WTC11 (cell line): Measurements from ENCODE around the gene LTB. TPM values are rescaled to one million over a fixed set of nuclear protein-coding genes. Genes with fewer than 3 reads are reported as not detected.

Experiments used
- ATAC-seq: fragments of 200-7000 bp; cut with Tn5 transposase; 2 replicates; pipeline ENCODE4 v1.10.0; 2021; ENCODE audit warnings: mild to moderate bottlenecking, moderate library complexity
- CTCF ChIA-PET: fragments of 300-600 bp; sonication (Branson Sonifier 250); formaldehyde crosslinking; loops from one replicate; lab custom pipeline; 2021; ENCODE audit warnings: antibody characterized with exemption; lab: Charles Lee
- POLR2A ChIA-PET: fragments of 350-600 bp; sonication (Branson Sonifier 250); formaldehyde crosslinking; loops from one replicate; lab custom pipeline; 2021; ENCODE audit warnings: antibody characterized with exemption; lab: Charles Lee
- DNase-seq: peaks from one replicate; pipeline ENCODE4 v3.0.0; 2021; ENCODE audit warnings: low spot score
- H3K27ac Mint-ChIP-seq: 2 replicates; pipeline ENCODE4 v1.8.0; 2021; ENCODE audit warnings: mixed read lengths
- H3K27me3 Mint-ChIP-seq: 2 replicates; pipeline ENCODE4 v1.8.0; 2021; ENCODE audit warnings: low read depth, mild to moderate bottlenecking, moderate library complexity, mixed read lengths
- H3K36me3 Mint-ChIP-seq: 2 replicates; pipeline ENCODE4 v1.8.0; 2021; ENCODE audit warnings: mixed read lengths
- H3K4me1 Mint-ChIP-seq: 2 replicates; pipeline ENCODE4 v1.8.0; 2022; ENCODE audit warnings: mixed read lengths
- H3K4me3 Mint-ChIP-seq: 2 replicates; pipeline ENCODE4 v1.8.0; 2021; ENCODE audit warnings: mild to moderate bottlenecking, moderate library complexity, mixed read lengths
- H3K9me3 Mint-ChIP-seq: 2 replicates; pipeline ENCODE4 v1.8.0; 2021; ENCODE audit warnings: mixed read lengths
- CREB1 ChIP-seq: sonication (generic); formaldehyde crosslinking; IDR thresholded peaks from 2 replicates; pipeline ENCODE4 v1.8.0; 2023; ENCODE audit warnings: mild to moderate bottlenecking, missing genetic modification reagents
- ESRRA ChIP-seq: sonication (generic); formaldehyde crosslinking; IDR thresholded peaks from 2 replicates; pipeline ENCODE4 v1.8.1; 2022; ENCODE audit warnings: mild to moderate bottlenecking, missing genetic modification reagents, borderline replicate concordance
- FOXK1 ChIP-seq: sonication (generic); formaldehyde crosslinking; IDR thresholded peaks from 2 replicates; pipeline ENCODE4 v1.8.0; 2022; ENCODE audit warnings: mild to moderate bottlenecking, moderate library complexity, missing genetic modification reagents
- FOXP1 ChIP-seq: sonication (generic); formaldehyde crosslinking; IDR thresholded peaks from 2 replicates; pipeline ENCODE4 v1.8.0; 2022; ENCODE audit warnings: missing genetic modification reagents, mild to moderate bottlenecking, moderate library complexity, borderline replicate concordance
- GABPB1 ChIP-seq: sonication (generic); formaldehyde crosslinking; IDR thresholded peaks from 2 replicates; pipeline ENCODE4 v1.8.1; 2023; ENCODE audit warnings: mild to moderate bottlenecking, missing genetic modification reagents
- MYBL2 ChIP-seq: sonication (generic); formaldehyde crosslinking; IDR thresholded peaks from 2 replicates; pipeline ENCODE4 v1.8.1; 2023; ENCODE audit warnings: mild to moderate bottlenecking, moderate library complexity, missing genetic modification reagents
- NR2C2 ChIP-seq: sonication (generic); formaldehyde crosslinking; IDR thresholded peaks from 2 replicates; pipeline ENCODE4 v1.8.0; 2022; ENCODE audit warnings: mild to moderate bottlenecking, missing genetic modification reagents
- PRRX2 ChIP-seq: fragments of 250-450 bp; sonication (Bioruptor Pico); IDR thresholded peaks from 2 replicates; pipeline ENCODE4 v1.8.0; 2021; ENCODE audit warnings: mild to moderate bottlenecking
- SMAD4 ChIP-seq: sonication (generic); formaldehyde crosslinking; IDR thresholded peaks from 2 replicates; pipeline ENCODE4 v1.8.0; 2022; ENCODE audit warnings: mild to moderate bottlenecking, missing genetic modification reagents
- TCF7 ChIP-seq: sonication (generic); formaldehyde crosslinking; IDR thresholded peaks from 2 replicates; pipeline ENCODE4 v1.8.0; 2022; ENCODE audit warnings: mild to moderate bottlenecking, low read depth, missing genetic modification reagents, moderate library complexity
- TEAD4 ChIP-seq: sonication (generic); formaldehyde crosslinking; IDR thresholded peaks from 2 replicates; pipeline ENCODE4 v1.8.0; 2022; ENCODE audit warnings: mild to moderate bottlenecking, missing genetic modification reagents
- ZNF317 ChIP-seq: sonication (generic); formaldehyde crosslinking; IDR thresholded peaks from 2 replicates; pipeline ENCODE4 v1.8.1; 2023; ENCODE audit warnings: low read depth, mild to moderate bottlenecking, moderate library complexity, missing genetic modification reagents, borderline replicate concordance
- ZNF671 ChIP-seq: fragments of 250-450 bp; sonication (Bioruptor Pico); IDR thresholded peaks from 2 replicates; pipeline ENCODE4 v1.8.0; 2021; ENCODE audit warnings: mild to moderate bottlenecking
- total RNA-seq: library from RNA; stranded (reverse); gene quantifications from 3 replicates; pipeline ENCODE4 v1.2.3, GENCODE V29; 2021
- TF ChIP-seq, protein P1 (sequence below): sonication (generic); formaldehyde crosslinking; IDR thresholded peaks from 2 replicates; pipeline ENCODE4 v1.8.1; 2023; ENCODE audit warnings: mild to moderate bottlenecking, missing genetic modification reagents, borderline replicate concordance
- TF ChIP-seq, protein P2 (sequence below): sonication (generic); formaldehyde crosslinking; IDR thresholded peaks from 2 replicates; pipeline ENCODE4 v1.8.1; 2023; ENCODE audit warnings: mild to moderate bottlenecking, missing genetic modification reagents, moderate library complexity
- TF ChIP-seq, protein P3 (sequence below): sonication (generic); formaldehyde crosslinking; IDR thresholded peaks from 2 replicates; pipeline ENCODE4 v1.8.0; 2022; ENCODE audit warnings: mild to moderate bottlenecking, missing genetic modification reagents
- TF ChIP-seq, protein P4 (sequence below): sonication (generic); formaldehyde crosslinking; IDR thresholded peaks from 2 replicates; pipeline ENCODE4 v1.8.1; 2023; ENCODE audit warnings: mild to moderate bottlenecking, missing genetic modification reagents
- TF ChIP-seq, protein P5 (sequence below): sonication (generic); formaldehyde crosslinking; IDR thresholded peaks from 2 replicates; pipeline ENCODE4 v1.8.1; 2023; ENCODE audit warnings: mild to moderate bottlenecking, missing genetic modification reagents, moderate library complexity
- TF ChIP-seq, protein P6 (sequence below): fragments of 250-450 bp; sonication (Bioruptor Pico); IDR thresholded peaks from 2 replicates; pipeline ENCODE4 v1.9.0; 2021; ENCODE audit warnings: mild to moderate bottlenecking

LTB gene
- total RNA-seq, 1 experiment from 2014 or later, result 1.3 TPM

DNA sequence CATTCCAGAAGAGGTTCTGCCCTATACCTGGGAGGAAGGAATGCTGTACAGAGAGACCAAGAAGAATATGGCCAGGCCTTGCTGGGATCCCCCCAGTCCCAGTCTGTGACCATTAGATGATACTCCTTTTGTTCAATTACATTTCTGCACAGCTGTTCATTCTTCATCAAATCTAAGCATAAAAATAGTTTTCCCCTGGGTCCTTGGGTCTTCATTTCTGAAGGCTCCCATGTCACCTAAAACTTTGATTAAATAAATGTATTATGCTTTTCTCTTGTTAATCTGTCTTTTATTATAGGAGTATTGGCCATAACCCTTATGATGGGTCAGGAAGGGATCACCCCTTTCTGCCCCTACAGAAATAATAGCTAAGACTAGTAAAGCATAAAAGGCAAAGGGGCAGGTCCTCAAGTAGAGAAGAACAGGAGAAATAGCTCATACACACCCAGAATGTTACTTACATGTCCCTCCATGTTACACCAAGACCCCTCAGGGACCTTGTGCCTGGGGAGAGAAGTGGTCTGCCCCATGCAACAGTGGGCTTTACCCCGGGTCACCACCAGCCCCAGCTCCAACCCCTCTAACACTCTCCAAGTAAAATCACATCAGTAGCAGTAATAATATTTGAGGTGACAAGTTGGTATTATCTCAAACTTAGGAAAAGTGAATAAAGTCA is 12.2 kb downstream of the LTB start:
- no peak overlapping the region for H3K27ac Mint-ChIP-seq
- no peaks in the 10 kb centered on the region for H3K36me3 Mint-ChIP-seq
- peaks cover 7% of the 10 kb centered on the region for H3K27me3 Mint-ChIP-seq
- peaks cover 19% of the 10 kb centered on the region for H3K4me1 Mint-ChIP-seq
- DNase-seq, result no peak
- no peaks in the 10 kb centered on the region for H3K9me3 Mint-ChIP-seq
- no peak for ATAC-seq
- ChIA-PET CTCF (interaction anchor here (0.8 to 3.8 kb wide), 2 partner anchors 11 to 19 kb away, joined by 3 to 36 read pairs; partner anchors contain the start of gene LTB), POLR2A (no interaction called here)
- H3K4me3 Mint-ChIP-seq, result no peak overlapping the region
- TF ChIP-seq TEAD4 (CRISPR knock-in tag) (no peak), FOXK1 (no peak), MYBL2 (CRISPR knock-in tag) (no peak), NR2C2 (CRISPR knock-in tag) (no peak), ZNF671 (CRISPR knock-in tag) (no peak), ESRRA (no peak), PRRX2 (no peak), CREB1 (CRISPR knock-in tag) (no peak), ZNF317 (CRISPR knock-in tag) (no peak), TCF7 (CRISPR knock-in tag) (no peak)
- TF ChIP-seq, protein P1, sequence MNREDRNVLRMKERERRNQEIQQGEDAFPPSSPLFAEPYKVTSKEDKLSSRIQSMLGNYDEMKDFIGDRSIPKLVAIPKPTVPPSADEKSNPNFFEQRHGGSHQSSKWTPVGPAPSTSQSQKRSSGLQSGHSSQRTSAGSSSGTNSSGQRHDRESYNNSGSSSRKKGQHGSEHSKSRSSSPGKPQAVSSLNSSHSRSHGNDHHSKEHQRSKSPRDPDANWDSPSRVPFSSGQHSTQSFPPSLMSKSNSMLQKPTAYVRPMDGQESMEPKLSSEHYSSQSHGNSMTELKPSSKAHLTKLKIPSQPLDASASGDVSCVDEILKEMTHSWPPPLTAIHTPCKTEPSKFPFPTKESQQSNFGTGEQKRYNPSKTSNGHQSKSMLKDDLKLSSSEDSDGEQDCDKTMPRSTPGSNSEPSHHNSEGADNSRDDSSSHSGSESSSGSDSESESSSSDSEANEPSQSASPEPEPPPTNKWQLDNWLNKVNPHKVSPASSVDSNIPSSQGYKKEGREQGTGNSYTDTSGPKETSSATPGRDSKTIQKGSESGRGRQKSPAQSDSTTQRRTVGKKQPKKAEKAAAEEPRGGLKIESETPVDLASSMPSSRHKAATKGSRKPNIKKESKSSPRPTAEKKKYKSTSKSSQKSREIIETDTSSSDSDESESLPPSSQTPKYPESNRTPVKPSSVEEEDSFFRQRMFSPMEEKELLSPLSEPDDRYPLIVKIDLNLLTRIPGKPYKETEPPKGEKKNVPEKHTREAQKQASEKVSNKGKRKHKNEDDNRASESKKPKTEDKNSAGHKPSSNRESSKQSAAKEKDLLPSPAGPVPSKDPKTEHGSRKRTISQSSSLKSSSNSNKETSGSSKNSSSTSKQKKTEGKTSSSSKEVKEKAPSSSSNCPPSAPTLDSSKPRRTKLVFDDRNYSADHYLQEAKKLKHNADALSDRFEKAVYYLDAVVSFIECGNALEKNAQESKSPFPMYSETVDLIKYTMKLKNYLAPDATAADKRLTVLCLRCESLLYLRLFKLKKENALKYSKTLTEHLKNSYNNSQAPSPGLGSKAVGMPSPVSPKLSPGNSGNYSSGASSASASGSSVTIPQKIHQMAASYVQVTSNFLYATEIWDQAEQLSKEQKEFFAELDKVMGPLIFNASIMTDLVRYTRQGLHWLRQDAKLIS, result no peak
- TF ChIP-seq, protein P2, sequence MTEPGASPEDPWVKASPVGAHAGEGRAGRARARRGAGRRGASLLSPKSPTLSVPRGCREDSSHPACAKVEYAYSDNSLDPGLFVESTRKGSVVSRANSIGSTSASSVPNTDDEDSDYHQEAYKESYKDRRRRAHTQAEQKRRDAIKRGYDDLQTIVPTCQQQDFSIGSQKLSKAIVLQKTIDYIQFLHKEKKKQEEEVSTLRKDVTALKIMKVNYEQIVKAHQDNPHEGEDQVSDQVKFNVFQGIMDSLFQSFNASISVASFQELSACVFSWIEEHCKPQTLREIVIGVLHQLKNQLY (CRISPR knock-in tag), result no peak
- TF ChIP-seq, protein P3, sequence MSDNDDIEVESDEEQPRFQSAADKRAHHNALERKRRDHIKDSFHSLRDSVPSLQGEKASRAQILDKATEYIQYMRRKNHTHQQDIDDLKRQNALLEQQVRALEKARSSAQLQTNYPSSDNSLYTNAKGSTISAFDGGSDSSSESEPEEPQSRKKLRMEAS (CRISPR knock-in tag), result no peak
- TF ChIP-seq, protein P4, sequence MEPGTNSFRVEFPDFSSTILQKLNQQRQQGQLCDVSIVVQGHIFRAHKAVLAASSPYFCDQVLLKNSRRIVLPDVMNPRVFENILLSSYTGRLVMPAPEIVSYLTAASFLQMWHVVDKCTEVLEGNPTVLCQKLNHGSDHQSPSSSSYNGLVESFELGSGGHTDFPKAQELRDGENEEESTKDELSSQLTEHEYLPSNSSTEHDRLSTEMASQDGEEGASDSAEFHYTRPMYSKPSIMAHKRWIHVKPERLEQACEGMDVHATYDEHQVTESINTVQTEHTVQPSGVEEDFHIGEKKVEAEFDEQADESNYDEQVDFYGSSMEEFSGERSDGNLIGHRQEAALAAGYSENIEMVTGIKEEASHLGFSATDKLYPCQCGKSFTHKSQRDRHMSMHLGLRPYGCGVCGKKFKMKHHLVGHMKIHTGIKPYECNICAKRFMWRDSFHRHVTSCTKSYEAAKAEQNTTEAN (CRISPR knock-in tag), result no peak
- TF ChIP-seq, protein P5, sequence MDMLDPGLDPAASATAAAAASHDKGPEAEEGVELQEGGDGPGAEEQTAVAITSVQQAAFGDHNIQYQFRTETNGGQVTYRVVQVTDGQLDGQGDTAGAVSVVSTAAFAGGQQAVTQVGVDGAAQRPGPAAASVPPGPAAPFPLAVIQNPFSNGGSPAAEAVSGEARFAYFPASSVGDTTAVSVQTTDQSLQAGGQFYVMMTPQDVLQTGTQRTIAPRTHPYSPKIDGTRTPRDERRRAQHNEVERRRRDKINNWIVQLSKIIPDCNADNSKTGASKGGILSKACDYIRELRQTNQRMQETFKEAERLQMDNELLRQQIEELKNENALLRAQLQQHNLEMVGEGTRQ, result no peak

DNA sequence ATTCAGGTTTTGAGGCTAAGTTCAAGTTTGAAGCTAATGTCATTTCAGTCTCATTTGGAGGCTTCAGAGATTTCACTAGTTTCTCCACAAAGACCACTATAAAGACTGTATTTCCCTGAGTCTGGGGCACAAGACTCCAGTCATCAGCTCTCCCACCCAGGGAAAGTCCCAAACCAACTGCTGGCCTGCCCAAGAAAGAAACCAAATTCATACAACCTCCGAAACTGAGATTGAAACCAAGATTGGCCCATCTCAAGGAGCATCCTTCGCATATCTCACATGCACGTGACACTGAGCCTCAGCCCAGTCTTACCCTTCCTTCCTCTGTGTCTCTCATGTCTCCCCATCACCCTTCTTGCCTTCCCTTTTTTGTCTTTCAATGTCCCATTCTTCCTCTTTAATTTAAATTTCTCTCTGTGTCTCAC is 13.7 kb downstream of the LTB start:
- DNase-seq (no peak), ATAC-seq (no peak)
- Mint-ChIP-seq H3K36me3 (no peaks in the 10 kb centered on the region), H3K27me3 (peaks cover 5% of the 10 kb centered on the region), H3K4me3 (no peak overlapping the region), H3K27ac (no peak overlapping the region), H3K9me3 (no peaks in the 10 kb centered on the region), H3K4me1 (peaks cover 8% of the 10 kb centered on the region)
- ChIA-PET POLR2A (interaction anchor here (1.0 kb wide), 1 partner anchor 22 kb away, joined by 5 read pairs; the partner anchor contains the start of genes ATP6V1G2 and NFKBIL1), CTCF (interaction anchor here (1.1 to 3.8 kb wide), 5 partner anchors 13 to 30 kb away, joined by 3 to 36 read pairs (median 6); partner anchors contain the start of genes ATP6V1G2, LST1 and LTB)
- TF ChIP-seq GABPB1, result no peak
- no peak for TF ChIP-seq FOXP1 (CRISPR knock-in tag)
- TF ChIP-seq, protein P6, sequence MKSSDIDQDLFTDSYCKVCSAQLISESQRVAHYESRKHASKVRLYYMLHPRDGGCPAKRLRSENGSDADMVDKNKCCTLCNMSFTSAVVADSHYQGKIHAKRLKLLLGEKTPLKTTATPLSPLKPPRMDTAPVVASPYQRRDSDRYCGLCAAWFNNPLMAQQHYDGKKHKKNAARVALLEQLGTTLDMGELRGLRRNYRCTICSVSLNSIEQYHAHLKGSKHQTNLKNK, result no peak
- TF ChIP-seq PRRX2, result no peak
- no peak for TF ChIP-seq SMAD4 (CRISPR knock-in tag)
